Measurements from ENCODE around the gene TBCD.

Gene TBCD

GRCh38 chr17:82810644-82811430, 59.0 kb downstream of the TBCD start:
- no peak for DNase-seq

- DNase-seq: no peak
Observed at GRCh38 chr17:82812058-82812457, 60.2 kb downstream of the TBCD start.

- DNase-seq: no peak
Observed at GRCh38 chr17:82812601-82813000, 60.7 kb downstream of the TBCD start.

- DNase-seq: no peak
Observed at GRCh38 chr17:82813299-82814051, 61.6 kb downstream of the TBCD start.

- DNase-seq: no peak
Observed at GRCh38 chr17:82814834-82815233, 63.0 kb downstream of the TBCD start.

- no peak for DNase-seq
Observed at GRCh38 chr17:82815354-82815753, 63.5 kb downstream of the TBCD start.

GRCh38 chr17:82815790-82816305, 64.0 kb downstream of the TBCD start:
- no peak for DNase-seq

GRCh38 chr17:82816358-82816757, 64.5 kb downstream of the TBCD start:
- no peak for DNase-seq

- no peak for DNase-seq
Observed at GRCh38 chr17:82817947-82818346, 66.1 kb downstream of the TBCD start.

- no peak for DNase-seq
Observed at GRCh38 chr17:82820278-82821251, 68.7 kb downstream of the TBCD start.

GRCh38 chr17:82821554-82821953, 69.7 kb downstream of the TBCD start:
- DNase-seq: no peak

- DNase-seq: no peak
Observed at GRCh38 chr17:82822281-82822680, 70.4 kb downstream of the TBCD start.

- no peak for DNase-seq
Observed at GRCh38 chr17:82823004-82823403, 71.1 kb downstream of the TBCD start.

GRCh38 chr17:82825540-82826124, 73.8 kb downstream of the TBCD start:
- no peak for DNase-seq

- no peak for DNase-seq
Observed at GRCh38 chr17:82826211-82826610, 74.3 kb downstream of the TBCD start.

- DNase-seq: no peak
Observed at GRCh38 chr17:82826956-82827355, 75.1 kb downstream of the TBCD start.

- no peak for DNase-seq
Observed at GRCh38 chr17:82828875-82829487, 77.1 kb downstream of the TBCD start.

- no peak for DNase-seq
Observed at GRCh38 chr17:82830249-82830661, 78.4 kb downstream of the TBCD start.

- no peak for DNase-seq
Observed at GRCh38 chr17:82831041-82831817, 79.4 kb downstream of the TBCD start.

- no peak for DNase-seq
Observed at GRCh38 chr17:82831818-82832200, 79.9 kb downstream of the TBCD start.

- no peak for DNase-seq
Observed at GRCh38 chr17:82832411-82832810, 80.5 kb downstream of the TBCD start.
